ENCODE results near the gene DGKD.

Gene DGKD

DNA sequence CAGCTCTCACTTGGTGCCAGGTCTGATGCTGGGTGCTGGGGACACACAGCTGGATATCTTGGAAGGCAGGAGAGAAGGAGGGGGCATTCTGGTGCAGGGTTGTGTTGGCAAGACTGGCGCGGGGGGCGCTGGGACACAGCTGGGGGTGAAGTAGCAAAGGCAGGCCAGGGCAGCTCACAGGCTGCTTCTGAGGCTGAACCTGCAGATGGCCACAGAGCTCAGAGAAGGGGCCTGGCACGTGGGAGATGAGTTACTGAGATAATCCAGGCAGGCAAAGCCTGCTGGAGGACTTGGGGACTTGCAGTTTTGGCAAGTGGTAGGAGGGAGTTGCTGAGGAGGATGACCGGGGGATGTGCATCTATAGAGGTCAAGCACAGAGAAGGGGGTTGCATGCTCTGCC lies 16.2 kb upstream of the DGKD start:
- DNase-seq (ENCODE audit: low spot score) = no peak
- TF ChIP-seq, protein P1, sequence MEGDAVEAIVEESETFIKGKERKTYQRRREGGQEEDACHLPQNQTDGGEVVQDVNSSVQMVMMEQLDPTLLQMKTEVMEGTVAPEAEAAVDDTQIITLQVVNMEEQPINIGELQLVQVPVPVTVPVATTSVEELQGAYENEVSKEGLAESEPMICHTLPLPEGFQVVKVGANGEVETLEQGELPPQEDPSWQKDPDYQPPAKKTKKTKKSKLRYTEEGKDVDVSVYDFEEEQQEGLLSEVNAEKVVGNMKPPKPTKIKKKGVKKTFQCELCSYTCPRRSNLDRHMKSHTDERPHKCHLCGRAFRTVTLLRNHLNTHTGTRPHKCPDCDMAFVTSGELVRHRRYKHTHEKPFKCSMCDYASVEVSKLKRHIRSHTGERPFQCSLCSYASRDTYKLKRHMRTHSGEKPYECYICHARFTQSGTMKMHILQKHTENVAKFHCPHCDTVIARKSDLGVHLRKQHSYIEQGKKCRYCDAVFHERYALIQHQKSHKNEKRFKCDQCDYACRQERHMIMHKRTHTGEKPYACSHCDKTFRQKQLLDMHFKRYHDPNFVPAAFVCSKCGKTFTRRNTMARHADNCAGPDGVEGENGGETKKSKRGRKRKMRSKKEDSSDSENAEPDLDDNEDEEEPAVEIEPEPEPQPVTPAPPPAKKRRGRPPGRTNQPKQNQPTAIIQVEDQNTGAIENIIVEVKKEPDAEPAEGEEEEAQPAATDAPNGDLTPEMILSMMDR (IDR thresholded peaks at IDR 0.05; ENCODE audit: extremely low read depth, missing control alignments) = no peak

DNA sequence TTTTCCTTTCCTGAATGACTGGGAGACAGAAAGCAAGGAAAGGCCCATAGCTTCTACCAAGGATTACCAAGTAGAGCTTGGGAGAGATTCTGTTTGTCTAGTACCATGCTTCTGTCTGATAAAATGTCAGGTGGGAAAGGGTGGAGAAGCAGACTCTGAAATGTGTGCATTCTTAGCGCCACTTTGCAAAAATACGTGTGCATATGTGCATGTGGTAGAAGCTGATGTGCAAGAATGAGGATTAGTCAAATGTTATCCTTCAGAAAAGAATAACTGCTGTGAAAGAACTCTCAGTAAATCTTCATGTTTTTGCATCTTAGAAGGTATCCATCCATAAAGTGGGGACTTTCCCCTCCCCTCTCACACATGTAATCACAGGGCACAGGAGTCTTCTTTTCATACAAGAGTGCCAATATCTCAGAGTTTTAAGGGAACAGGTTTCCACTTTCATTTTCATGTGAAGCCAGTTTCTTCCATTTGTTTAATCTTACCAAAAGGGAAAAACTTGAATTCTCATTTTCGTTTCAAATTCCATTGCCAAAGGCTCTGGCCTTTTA lies 15.4 kb upstream of the DGKD start:
- DNase-seq (ENCODE audit: low spot score) = no peak
- TF ChIP-seq, protein P1 (IDR thresholded peaks at IDR 0.05; ENCODE audit: extremely low read depth, missing control alignments) = no peak

DNA sequence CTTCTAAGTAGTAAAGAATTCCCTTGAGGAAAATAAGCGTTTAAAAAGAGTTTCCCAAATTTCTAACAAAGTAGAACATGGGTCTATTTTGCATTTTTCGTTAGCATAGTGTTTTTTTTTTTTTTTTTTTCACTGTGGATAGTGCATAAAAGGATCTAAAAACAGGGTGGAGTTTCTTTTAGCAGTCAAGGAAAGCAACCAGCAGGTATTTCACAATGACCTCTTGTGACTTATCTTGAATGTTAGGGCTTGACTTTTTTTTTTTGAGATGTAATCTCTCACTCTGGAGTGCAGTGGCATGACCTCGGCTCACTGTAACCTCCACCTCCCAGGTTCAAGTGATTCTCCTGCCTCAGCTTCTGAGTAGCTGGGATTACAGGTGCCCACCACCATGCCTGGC lies 14.9 kb upstream of the DGKD start:
- TF ChIP-seq, protein P1 (IDR thresholded peaks at IDR 0.05; ENCODE audit: extremely low read depth, missing control alignments) = no peak

DNA sequence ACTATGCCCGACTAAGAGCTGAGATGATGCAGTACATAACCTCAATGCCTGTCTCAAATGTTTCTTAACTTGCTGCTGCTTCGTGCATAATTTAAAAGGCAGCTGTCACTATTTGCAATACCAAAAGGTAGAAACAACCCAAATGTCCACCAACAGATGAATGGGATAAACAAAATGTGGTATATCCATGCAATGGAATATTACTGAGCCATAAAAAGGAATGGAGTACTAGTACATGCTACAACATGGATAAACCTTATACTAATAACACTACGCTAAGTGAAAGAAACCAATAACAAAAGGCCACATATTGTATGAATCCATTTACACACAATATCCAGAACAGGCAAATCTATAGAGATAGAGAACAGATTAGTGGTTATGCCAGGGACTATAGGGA lies 13.0 kb upstream of the DGKD start:
- DNase-seq (ENCODE audit: low spot score) = no peak
- TF ChIP-seq, protein P1 (IDR thresholded peaks at IDR 0.05; ENCODE audit: extremely low read depth, missing control alignments) = no peak

More for the DNA sequence above, 14.9 kb upstream of the DGKD start:
- DNase-seq (ENCODE audit: low spot score) = no peak

DNA sequence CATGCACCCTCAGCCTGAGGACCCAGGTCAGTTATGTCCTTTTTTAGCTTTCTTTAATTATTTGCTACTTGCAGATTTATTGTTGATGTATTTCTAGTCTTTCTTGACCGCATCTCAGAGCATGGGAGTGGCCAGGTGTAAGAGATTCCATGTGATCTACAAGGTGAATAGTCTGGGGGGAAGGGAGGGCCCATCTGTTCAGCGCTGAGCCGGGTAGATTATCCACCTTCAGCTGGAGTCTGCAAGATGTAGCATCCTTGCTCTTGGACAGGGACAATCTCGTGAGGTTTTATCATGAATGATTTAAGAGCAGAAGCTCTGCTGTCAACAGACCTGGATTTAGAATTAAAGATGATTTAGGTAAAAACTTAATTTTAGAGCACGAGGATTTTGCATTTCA lies 12.0 kb upstream of the DGKD start:
- no peak for DNase-seq (ENCODE audit: low spot score)
- TF ChIP-seq, protein P1 (IDR thresholded peaks at IDR 0.05; ENCODE audit: extremely low read depth, missing control alignments) = no peak

DNA sequence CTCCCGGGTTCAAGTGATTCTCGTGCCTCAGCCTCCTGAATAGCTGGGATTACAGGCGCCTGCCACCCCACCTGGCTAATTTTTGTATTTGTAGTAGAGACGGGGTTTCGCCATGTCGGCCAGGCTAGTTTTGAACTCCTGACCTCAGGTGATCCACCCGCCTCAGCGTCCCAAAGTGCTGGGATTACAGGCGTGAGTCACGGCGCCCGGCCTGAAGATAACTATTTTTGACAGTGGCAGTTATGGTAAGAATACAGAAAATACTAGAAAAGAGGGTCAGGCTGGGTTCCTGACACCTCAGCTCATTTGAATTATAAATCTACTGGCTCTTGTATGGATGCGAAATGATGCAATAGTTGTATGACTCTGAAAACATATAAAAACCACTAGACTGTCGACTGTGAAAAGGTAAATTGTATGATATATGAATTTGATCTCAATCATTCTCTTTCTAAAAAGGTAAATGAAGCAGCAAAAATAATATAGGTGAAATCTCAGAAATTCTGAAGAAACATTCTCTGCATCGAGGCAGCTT lies 11.1 kb upstream of the DGKD start:
- TF ChIP-seq, protein P1 (IDR thresholded peaks at IDR 0.05; ENCODE audit: extremely low read depth, missing control alignments) = no peak
- no peak for DNase-seq (ENCODE audit: low spot score)

DNA sequence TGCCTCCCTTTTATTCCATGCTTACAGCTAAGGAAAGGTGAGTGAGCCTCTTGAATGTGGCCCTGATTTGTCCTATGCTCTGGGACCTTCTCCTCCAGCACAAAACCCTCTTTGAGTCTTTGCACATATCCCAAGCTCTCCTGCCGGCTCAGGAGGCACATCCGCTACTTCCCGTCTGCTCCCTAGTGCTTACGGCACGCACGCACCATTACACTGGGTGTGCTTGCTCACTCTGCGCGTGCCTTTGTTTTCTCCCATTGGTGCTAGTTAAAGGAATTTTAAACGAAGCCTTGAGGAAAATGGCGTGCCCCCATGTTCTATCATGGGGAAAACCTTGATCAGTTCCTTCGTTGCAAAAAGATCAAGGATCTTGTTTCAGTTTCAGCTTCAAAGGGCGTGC lies 7.9 kb upstream of the DGKD start:
- TF ChIP-seq, protein P1 (IDR thresholded peaks at IDR 0.05; ENCODE audit: extremely low read depth, missing control alignments) = no peak

More for the DNA sequence above, 7.9 kb upstream of the DGKD start:
- no peak for DNase-seq (ENCODE audit: low spot score)

Data from GM20000 (cell line).